ENCODE data around the gene SLC9A7.
"Not testable (repeated sequence)": the region's sequence is repeated elsewhere in the genome, so short reads cannot be mapped to it uniquely, and the experiment has no call there.

The SLC9A7 gene

DNA sequence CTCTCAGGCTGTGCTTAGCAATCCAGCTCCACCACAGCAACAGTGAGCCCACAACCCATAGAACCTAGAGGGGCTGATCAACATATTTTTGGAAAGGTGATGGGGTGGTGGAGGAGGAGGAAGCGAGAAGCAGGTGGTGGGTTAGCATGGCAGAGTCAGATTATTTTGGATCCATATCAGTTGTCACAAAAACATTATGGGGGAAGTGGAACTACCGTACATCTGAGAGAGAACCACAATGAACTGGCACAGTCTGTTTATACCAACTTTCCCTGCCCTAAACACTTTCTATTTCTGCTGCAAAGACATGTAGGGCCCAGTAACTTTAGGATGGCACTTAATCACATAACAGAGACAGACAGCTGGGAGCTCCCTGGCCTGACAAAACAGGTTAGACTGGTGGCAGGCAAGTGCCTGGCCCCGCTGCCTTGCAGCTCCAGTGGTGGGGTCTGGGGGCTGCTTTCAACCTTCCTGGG lies 4.3 kb downstream of the SLC9A7 start:
- DNase-seq (ENCODE audit: low read depth in 2 of 2), result no peak

DNA sequence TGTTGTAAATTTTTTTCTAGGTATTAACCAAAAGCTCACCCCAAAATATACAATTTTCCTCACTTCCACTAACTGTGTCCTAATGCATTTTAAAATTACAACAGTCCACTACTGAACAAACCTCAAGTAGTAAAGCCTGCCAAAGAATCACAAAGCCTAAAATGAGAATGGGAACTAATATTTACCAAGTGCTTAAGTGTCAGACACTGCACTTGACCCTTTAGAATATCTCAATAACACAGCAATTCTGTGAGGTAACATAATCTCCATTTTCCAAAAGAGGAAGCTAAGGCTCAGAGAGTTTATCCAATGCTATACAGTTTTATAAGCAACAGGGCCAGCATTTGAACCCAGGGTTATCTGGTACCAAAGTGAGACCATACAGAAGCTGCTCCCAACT lies 4.9 kb downstream of the SLC9A7 start:
- DNase-seq (ENCODE audit: low read depth in 2 of 2), result no peak

DNA sequence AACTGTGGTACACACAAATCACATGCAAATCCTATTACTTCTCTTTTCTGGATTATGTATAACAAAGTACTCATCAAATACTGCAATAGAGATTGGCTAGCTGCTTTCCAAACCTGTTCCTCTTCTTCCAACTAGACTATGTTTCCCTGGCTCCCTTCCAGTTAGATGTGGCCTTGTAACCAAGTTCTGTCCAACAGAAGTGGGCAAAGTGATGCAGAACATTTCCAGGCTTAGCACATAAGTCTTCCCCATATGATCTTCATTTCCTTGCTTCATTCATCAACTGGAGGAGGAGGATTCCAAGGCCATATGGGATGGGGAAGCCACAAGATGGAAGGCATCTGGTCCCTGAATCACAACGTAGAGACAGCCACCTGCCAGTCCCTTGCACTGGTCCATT lies 8.0 kb downstream of the SLC9A7 start:
- DNase-seq (ENCODE audit: low read depth in 2 of 2), result no peak

DNA sequence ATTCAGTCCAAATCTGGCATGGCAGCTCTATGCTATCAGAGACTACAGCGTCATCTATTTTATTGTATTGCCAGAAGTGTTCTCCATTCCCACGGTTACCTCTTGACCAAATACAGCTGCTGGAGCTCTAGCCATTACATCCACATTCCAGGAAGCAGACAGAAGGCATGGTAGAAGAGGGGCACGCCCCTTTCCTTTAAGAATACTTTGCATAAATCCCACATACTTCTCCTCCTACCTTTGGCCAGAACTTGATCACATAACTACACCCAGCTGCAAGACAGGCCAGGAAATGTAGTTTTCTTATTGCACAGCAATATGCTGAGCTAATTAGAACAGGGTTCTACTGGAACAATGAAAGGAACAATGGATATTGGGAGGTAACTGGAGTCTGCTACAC lies 14.9 kb downstream of the SLC9A7 start:
- DNase-seq (ENCODE audit: low read depth in 2 of 2), result no peak

DNA sequence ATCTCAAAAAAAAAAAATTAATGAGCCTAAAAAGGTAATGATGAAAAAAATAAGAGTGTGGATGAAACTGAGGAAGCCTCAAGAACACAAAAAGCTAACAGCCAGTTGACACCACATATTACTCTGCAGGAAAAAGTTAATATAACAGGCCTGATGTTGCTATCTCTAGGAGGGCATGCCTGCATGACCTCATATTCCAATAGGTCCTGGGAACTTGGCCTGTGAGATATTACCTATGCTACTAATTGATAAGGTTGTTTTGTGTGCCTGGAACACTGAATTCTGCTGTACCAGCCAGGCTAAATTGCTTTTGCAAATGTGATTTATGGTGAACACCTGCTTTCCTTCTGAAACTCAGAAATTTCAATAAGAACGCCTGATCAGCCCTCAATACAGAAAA lies 15.9 kb downstream of the SLC9A7 start:
- DNase-seq (ENCODE audit: low read depth in 2 of 2), result no peak

DNA sequence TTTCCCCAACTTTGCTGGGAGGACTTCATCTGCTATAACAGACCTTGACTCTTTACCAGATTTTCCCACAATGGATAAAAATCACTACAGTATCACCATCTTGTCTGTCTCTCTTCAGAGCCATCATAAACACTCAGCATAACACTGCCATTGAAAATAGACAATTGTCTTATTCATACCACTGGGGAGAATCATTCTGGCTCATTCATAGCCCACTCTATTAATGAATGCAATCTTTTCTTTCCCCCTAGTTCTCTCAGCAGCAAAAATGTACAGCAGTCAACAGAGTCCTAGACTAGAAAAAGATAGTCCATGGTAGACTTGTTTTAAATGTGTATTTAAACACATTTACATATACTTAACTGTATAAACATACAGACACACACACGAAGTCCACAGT lies 19.2 kb downstream of the SLC9A7 start:
- no peak for DNase-seq (ENCODE audit: low read depth in 2 of 2)

DNA sequence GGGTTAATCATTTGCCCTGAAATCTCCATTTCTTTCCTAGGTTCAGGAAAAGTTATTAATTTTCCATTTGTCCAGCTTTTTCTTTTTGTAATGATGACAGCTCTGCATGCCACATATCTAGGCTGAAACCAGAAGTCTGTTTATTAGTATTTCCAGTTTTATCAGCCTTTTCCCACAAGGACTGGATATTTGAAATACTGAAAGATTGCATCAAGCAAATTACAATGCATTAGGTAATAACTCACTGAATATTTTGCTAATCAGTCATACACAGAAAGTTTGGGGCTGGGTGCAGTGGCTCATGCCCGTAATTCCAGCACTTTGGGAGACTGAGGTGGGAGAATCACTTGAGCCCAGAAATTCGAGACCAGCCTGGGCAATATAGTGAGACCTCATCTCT lies 21.5 kb downstream of the SLC9A7 start:
- no peak for DNase-seq (ENCODE audit: low read depth in 2 of 2)

DNA sequence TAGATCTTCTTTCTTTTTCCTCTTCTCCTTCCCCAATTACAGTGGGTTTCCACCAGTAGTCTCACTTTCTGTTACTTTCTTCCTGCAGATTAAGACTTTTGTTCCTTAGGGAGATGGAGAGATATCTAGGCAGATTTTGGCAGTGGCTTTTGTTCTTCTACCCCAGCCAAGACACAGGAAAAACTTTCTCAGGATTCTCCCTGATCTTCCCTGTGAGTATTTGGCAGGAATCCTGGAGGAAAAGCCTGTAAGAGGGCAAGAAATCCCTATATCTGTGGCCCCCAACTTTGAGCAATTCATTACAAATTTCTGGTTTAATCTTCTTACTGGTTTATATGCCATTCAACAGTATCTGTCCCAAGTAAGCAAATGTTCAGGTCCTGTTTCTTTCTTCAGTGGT lies 21.9 kb downstream of the SLC9A7 start:
- DNase-seq (ENCODE audit: low read depth in 2 of 2), result no peak

DNA sequence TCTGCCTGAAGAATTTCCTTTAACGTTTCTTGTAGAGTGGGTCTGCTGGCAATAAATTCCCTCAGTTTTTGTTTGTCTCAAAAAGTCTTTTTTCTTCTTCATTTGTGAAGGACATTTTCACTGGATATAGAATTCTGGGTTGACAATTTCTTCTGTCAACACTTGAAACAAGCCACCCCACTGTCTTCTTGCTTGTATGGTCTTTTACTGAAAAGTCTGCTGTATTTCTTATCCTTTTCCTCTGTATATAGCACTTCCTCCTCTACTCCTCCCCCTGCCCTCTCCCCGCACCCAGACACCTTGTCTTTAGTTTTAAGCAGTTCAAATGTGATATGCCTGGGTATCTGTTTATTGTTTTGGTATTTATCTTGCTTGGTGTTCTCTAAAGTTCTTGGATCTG lies 23.3 kb downstream of the SLC9A7 start:
- no peak for DNase-seq (ENCODE audit: low read depth in 2 of 2)

DNA sequence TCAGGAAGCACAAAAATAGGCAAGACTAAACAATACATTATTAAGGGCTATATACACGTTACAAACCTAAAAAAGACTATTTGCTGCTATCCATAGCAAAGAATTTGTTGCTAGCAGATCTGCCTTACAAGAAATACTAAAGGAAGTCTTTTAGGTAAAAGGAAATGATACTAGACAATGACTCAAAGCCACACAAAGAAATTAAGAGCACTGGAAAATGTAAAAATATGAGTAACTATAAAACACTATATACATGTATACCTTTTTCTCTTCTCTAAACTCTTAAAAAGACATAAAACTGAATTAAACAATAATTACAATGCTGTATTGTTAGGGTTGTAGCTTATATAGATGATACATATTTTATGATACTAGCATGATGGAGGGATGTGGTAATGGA lies 25.7 kb downstream of the SLC9A7 start:
- no peak for DNase-seq (ENCODE audit: low read depth in 2 of 2)

DNA sequence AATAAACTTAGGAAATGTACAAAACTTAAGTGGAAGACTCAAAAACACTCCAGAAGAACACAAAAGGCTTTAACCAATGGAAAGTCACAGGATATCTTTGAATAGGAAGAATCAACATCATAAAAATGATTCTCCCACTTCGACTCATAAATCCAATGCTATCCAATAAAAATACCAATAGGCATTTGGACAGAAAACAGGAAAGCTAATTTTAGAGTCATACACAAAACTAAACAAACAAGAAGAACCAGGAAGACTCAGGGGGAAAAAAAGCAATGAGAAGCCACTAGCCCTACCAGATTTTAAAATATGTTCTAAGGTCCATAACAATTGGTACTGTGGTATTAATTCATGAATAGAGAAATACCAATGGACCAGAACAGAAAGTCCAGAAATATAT lies 28.2 kb downstream of the SLC9A7 start:
- no peak for DNase-seq (ENCODE audit: low read depth in 2 of 2)

DNA sequence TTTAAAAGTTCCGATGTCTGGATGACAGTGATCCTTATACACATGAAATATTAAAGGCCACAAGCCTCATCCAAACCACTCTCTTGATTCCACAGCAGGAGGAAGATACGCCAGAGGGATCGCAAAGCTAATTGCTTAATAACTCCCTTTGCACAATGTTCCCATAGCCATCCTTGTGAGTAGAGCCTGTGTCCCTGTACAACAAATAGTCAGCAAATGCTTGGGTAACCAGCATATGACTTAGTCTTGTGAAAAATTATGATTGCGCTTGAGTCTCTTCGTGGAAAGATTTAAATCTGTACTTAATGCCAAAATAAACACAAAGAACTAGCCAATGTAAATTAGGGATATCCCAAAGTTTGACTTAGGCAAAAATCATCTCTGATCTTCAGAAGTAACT lies 31.5 kb downstream of the SLC9A7 start:
- DNase-seq (ENCODE audit: low read depth in 2 of 2), result no peak

DNA sequence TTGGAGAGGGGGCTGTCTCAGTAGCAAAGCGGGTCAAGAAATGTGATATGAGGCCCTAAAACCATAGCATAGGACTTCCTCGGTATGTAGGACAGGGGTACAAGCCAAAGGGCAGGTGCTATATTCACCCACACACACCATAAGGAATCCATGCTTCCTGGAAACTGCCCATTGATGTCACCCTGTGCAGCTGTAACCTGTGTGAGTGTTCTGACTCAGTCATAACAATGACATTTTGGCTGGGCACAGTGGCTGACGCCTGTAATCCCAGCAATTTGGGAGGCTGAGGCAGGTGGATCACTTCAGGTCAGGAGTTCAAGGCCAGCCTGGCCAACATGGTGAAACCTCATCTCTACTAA lies 35.4 kb downstream of the SLC9A7 start:
- not testable (repeated sequence) for DNase-seq (ENCODE audit: low read depth in 2 of 2)

DNA sequence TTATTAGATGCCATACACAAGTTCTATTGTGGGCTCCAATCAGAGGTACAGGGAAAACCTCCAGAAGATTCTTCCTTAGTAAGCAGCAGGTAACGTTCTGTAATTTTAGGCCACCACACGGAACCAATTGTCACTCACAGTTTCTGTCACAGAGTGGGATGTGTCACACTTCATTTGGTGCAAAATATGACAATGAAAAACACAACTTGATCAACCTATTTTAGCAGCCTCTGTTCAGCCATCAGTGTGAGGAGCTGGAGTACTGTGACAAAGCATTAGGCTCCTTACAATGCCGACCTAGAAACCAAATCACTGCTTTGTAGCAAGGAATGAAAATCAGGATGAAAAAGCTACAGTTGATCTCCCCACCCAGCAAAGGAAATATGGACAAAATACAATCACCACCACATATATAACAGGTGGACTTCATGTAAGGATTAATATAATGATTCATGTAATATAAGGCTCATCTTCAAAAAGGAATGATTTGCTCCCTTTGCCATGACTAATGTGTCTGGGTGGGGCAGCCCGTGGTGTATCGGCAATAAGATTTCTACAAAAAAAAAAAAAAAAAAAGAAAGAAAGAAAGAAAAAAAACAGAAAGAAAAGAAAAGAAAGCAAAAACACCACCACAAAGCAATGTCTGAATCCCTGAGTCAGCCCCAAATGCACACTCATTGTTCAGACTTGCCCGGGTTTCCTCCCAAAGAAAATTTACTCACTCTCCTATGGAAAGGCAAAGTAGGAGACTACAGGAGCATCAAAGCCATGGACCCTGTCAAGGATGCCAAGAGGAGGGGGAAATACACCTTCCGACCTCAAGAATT lies 36.0 kb downstream of the SLC9A7 start:
- no peak for DNase-seq (ENCODE audit: low read depth in 2 of 2)

DNA sequence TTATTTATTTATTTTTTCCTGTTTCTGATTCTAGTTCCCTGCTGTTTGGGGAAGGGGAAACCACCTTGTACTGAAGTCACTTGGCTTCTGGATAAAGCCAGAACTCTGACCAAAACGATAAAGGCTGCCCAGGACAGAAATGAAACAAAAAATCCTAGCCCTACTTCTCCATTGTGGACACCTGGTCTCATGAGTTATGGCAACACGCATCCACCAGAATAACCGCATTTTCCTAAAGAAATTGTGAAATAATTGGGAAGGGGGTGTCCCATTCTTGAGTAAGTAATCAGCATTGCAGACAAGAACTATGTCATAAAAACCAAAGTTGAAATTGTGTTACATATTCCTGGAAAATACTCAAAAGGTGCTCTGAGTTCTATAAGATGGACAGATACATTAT lies 42.1 kb downstream of the SLC9A7 start:
- DNase-seq (ENCODE audit: low read depth in 2 of 2), result no peak

DNA sequence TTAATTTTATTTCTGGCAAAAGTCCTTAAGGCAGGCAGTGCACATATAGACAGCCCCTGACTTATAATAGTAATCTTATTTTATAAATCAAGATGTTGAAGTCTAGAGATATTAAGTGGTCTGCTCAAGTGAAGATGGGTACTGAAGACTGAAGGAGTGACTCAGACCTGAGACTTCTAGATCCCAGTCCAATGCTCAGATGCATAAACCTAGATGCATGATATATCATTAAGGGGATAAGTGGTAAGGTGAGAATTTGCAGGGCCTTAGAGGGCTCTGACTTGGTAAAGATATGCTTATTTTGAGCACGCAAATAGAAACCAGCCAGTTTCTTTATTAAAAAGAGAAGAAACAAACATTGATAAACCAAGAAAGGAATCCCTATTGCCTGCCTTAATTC lies 42.9 kb downstream of the SLC9A7 start:
- no peak for DNase-seq (ENCODE audit: low read depth in 2 of 2)

DNA sequence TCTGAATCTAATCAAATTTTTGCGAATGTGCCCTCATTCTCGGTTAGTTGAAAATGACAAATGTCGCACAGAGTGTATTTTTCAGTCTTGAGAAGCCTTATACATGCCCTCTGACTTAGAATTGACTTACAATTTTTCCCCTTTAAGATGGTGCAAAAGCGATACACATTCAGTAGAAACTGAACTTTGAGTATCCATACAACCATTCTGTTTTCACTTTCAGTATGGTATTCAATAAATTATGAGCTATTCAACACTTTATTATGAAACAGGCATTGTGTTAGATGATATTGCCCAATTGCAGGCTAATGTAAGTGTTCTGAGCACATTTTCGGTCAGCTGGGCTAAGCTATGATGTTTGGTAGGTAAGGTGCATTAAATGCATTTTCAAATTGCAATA lies 43.4 kb downstream of the SLC9A7 start:
- no peak for DNase-seq (ENCODE audit: low read depth in 2 of 2)

DNA sequence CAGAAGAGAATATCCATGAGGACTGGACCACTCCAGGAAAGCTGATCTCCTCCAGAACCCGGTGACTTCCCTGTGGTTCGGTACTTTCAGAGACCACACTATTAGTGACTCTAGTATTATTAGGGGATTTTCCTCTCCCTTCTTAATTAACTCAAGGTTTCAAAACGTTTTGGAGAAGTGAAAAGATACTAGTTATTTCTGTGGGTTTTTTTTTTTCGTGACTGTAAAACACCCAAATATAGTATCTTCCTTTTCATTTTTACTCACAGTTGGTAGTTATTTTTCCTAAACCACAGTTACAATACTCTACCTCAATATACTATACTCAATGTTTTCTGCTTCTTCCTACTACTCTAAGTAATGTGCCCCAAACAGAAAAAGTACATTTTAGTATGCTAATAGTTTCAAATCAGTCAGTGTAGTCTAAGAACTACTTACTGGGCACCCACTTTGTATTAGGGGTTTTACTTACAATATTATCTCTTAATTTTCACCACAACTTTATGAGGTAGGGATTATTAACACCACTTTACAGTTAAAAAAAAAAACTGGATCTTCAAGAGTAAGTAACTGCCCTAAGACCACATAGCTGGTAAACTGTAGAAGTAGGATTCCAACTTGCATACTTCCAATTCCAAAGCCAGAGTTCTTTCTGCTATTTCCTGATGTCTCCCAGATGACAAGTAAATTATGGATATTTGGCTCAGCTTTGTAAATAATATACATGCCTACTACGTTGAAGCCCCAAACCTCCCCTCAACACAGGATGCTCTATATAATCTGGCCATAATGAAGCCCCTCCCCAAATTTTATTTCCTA lies 45.0 kb downstream of the SLC9A7 start:
- DNase-seq (ENCODE audit: low read depth in 2 of 2), result no peak

DNA sequence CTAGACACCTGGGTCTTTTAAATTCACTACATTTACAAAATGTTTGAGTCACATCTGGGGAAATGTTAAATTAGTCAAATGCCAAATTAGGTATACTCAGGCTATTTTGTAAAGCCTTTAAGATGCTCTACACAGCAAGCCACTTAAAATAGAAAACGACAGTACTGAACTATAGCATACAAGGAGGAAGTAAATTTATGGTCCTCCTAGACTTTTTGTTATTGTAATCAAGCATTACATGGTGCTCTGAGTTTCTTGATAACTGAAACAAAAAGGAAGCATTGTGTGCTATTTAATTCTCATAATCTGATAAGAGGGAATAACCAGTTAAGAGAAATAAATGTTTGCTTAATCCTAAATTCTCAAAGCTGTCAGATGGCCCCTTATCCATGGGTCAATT lies 46.2 kb downstream of the SLC9A7 start:
- DNase-seq (ENCODE audit: low read depth in 2 of 2), result no peak

DNA sequence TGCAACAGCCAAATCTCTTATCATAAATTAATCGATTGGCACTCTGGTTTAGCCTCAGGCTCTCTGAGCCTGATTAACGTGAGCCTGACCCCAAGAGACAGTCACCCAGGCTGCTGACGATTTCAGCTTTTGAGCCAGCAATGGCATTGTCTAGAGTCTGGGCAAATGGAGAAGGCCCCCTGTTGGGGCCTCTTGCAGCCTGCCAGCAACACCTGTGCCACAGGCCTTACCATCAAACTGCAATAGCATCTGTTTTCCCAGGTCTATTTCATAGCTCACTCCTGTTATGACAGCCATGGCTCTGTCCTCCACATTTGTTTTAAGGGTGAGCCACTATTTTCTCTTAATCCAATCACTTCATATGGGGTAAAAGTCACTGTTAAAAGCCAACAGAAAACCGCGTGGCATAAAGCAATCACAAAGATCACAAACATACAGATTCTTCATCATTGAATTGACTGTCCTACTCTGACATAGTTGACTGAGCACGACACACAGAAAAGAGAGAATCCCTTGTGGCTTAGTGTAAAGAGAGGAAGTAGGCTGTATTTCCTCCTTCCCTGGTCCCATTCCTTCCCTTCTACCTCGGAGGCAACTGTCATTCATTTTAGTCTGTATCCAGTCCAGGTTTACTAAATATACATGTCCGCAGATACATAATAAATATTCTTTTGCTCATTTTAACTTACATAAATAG lies 47.8 kb downstream of the SLC9A7 start:
- no peak for DNase-seq (ENCODE audit: low read depth in 2 of 2)

DNA sequence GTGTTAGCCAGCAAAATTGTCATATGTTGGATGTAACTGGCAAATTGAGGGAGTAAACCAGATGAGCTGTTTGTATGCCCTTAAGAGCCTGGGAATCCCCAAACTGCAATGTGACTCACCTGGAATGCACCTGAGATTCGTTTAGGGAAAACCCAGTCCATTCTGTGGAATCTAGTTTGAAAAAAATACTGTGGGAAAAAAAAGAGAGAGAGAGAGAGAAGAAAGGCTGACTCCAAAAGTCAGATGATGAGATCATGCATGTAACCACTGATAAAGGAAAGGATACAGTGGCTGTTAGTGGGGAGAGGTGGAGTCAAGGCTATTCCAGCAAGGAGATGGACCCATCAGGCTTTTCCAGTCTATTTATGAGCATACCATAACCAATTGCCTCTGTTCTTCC lies 48.5 kb downstream of the SLC9A7 start:
- DNase-seq (ENCODE audit: low read depth in 2 of 2), result no peak

DNA sequence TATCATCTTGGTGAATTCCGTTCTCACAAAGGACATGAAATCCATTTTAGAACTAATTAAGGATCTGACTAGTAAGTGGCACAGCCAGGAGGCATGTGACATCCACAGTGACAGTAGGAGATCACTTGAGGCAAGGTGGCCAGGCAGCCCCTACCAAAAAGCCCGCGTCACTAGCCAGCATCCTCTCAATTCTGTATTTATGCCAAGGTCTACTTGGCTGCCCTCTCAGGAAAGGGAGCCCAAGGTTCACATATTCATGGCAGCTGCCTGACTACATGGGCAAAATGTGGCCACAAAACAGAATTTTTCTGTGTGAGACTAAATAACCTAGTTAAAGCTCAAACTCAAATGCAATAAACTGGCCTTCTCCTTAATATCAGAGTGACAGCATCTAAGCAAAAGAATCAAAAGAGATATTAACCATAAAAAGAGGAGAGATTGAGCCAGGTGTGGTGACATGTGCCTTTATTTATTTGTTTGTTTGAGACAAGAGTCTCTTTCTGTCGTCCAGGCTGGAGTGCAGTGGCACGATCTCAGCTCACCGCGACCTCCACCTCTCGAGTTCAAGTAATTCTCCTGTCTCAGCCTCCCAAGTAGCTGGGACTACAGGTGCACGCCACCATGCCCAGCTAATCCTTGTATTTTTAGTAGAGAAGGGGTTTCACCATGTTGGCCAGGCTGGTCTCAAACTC lies 51.5 kb downstream of the SLC9A7 start:
- no peak for DNase-seq (ENCODE audit: low read depth in 2 of 2)

Measured in stimulated activated CD4-positive, alpha-beta T cell treated with anti-CD3 and anti-CD28 coated beads, Interleukin-15, amount 100 ng/mL, for 48 hours (primary cell).